Measurements from ENCODE around the gene MUC4. TPM values are rescaled to one million over a fixed set of nuclear protein-coding genes. Genes with fewer than 3 reads are reported as not detected.
A peak's percentile ranks its signal among the peaks of the same experiment; 100 is the strongest.
"Not testable (repeated sequence)": the region's sequence is repeated elsewhere in the genome, so short reads cannot be mapped to it uniquely, and the experiment has no call there.

MUC4 gene
- total and polyA plus RNA-seq, 2 donors from 2014 or later, result 0.19 TPM; not detected in 1

DNA sequence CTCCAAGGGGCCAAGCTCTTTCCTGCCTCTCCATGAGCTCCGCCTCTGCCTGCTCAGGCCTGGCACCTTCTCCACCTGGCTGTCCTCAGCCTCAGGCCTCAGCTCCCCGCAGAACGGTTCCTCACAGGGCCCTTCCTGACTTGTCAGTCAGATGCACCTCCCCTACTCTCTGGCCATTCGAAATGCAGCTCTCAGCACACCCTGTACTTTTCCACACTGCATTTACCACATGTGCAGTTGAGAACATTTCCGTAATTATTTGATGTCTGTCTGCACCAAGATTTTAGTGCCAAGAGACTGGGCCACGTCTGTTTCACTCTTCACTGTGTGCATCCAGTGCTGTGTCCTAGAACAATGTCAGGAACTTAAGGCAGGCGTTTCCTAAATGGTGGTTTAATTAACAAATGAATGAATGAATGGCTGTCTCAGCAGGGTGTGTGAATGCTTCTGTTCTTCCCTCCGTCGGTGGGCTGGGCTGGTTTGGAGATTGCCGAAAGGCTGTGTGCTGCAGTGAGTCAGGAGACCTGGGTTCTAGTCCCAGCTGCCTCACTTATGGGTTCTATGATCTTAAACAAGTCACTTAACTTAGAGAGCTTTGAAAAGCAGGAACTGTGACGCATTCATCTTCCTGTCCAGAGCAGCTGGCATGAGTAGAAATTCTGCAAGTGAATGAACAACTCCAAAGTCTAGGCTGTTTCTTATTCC lies 5.4 kb downstream of the MUC4 start:
- Histone ChIP-seq H3K4me1 (ENCODE audit: control insufficient read depth in 2 of 3, insufficient read depth in 2 of 3, low read depth in 1 of 3, low read length in 3 of 3) (peaks cover 0 to 7% (median 0%) of the 10 kb centered on the region in 3 donors), H3K9me3 (ENCODE audit: control insufficient read depth in 2 of 3, insufficient read depth in 1 of 3, low read length in 3 of 3) (no peaks in the 10 kb centered on the region), H3K27me3 (ENCODE audit: control insufficient read depth, insufficient read depth, low read length) (peaks cover 8% of the 10 kb centered on the region), H3K4me3 (ENCODE audit: low read length in 3 of 3) (no peak overlapping the region), H3K27ac (ENCODE audit: low read depth in 2 of 2, low read length in 2 of 2) (no peak overlapping the region), H3K36me3 (ENCODE audit: control insufficient read depth in 2 of 3, insufficient read depth in 3 of 3, low read length in 3 of 3) (no peaks in the 10 kb centered on the region), H3K9ac (ENCODE audit: low read length in 3 of 3) (no peak overlapping the region)
- FAIRE-seq (no peak), DNase-seq (peak in 1 of 5 donors; percentile 33)
- intact Hi-C loops (cut with DNase I), result no loop called here
- TF ChIP-seq CTCF (IDR thresholded peaks at IDR 0.05; ENCODE audit: borderline replicate concordance, extremely low read depth, insufficient read depth), result no peak

GRCh38 chr3:195805588-195805987 lies 6.1 kb downstream of the MUC4 start:
- H3K9ac ChIP-seq (ENCODE audit: low read length in 3 of 3); H3K4me1 ChIP-seq (ENCODE audit: control insufficient read depth in 2 of 3, insufficient read depth in 2 of 3, low read depth in 1 of 3, low read length in 3 of 3); H3K27me3 ChIP-seq (ENCODE audit: control insufficient read depth, insufficient read depth, low read length); H3K4me3 ChIP-seq (ENCODE audit: low read length in 3 of 3); FAIRE-seq; H3K27ac ChIP-seq (ENCODE audit: low read depth in 2 of 2, low read length in 2 of 2); intact Hi-C loops (cut with DNase I); H3K9me3 ChIP-seq (ENCODE audit: control insufficient read depth in 2 of 3, insufficient read depth in 1 of 3, low read length in 3 of 3); H3K36me3 ChIP-seq (ENCODE audit: control insufficient read depth in 2 of 3, insufficient read depth in 3 of 3, low read length in 3 of 3): not testable (repeated sequence)
- peak in 1 of 5 donors; percentile 9 for DNase-seq

GRCh38 chr3:195805181-195805580 lies 6.5 kb downstream of the MUC4 start:
- no peak overlapping the region for H3K4me3 ChIP-seq (ENCODE audit: low read length in 3 of 3)
- FAIRE-seq (no peak), DNase-seq (peak in 2 of 5 donors; percentile 20 to 24)
- peaks cover 0 to 7% (median 0%) of the 10 kb centered on the region in 3 donors for H3K4me1 ChIP-seq (ENCODE audit: control insufficient read depth in 2 of 3, insufficient read depth in 2 of 3, low read depth in 1 of 3, low read length in 3 of 3)
- no peaks in the 10 kb centered on the region for H3K9me3 ChIP-seq (ENCODE audit: control insufficient read depth in 2 of 3, insufficient read depth in 1 of 3, low read length in 3 of 3)
- intact Hi-C loops (cut with DNase I), result no loop called here
- H3K27ac ChIP-seq (ENCODE audit: low read depth in 2 of 2, low read length in 2 of 2), result no peak overlapping the region
- H3K36me3 ChIP-seq (ENCODE audit: control insufficient read depth in 2 of 3, insufficient read depth in 3 of 3, low read length in 3 of 3), result no peaks in the 10 kb centered on the region
- no peak overlapping the region for H3K9ac ChIP-seq (ENCODE audit: low read length in 3 of 3)
- TF ChIP-seq CTCF (IDR thresholded peaks at IDR 0.05; ENCODE audit: borderline replicate concordance, extremely low read depth, insufficient read depth), result no peak
- peaks cover 5% of the 10 kb centered on the region for H3K27me3 ChIP-seq (ENCODE audit: control insufficient read depth, insufficient read depth, low read length)

DNA sequence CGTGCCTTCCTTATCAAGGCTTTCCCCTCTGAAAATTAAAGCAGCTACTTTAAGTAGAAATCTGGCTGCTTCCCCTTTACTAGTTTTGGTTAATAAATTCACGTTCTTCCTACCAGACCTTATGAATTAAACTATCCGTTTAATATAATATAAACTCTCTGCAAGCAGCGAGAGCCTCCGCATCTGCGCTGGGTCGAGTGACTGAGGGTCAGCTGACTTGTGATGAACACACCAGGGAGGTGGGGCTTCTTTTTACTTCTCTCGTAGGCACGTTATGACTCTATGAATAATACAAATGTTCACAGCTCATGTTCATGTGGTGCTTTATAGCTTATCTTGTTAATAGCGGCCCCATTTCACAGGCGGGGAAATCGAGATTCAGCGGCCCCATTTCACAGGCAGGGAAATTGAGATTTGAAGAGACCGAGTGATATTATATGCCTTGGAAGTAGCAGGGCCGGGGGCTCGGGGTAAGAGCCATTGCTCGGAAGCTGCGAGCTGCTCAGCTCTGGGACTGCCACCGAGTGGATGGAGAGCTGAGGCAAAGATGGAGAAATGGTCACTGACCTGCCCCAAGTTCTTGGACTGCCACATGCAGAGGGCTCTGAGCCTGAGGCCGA lies 8.3 kb downstream of the MUC4 start:
- no peak for TF ChIP-seq CTCF (IDR thresholded peaks at IDR 0.05; ENCODE audit: borderline replicate concordance, extremely low read depth, insufficient read depth)
- H3K27me3 ChIP-seq (ENCODE audit: control insufficient read depth, insufficient read depth, low read length), result peaks cover 5% of the 10 kb centered on the region
- no peaks in the 10 kb centered on the region for H3K9me3 ChIP-seq (ENCODE audit: control insufficient read depth in 2 of 3, insufficient read depth in 1 of 3, low read length in 3 of 3)
- no peak overlapping the region for H3K27ac ChIP-seq (ENCODE audit: low read depth in 2 of 2, low read length in 2 of 2)
- H3K4me3 ChIP-seq (ENCODE audit: low read length in 3 of 3), result peak overlapping the region in 1 of 3 donors; percentile 18
- FAIRE-seq (no peak), DNase-seq (no peak)
- peaks cover 0 to 7% (median 0%) of the 10 kb centered on the region in 3 donors for H3K4me1 ChIP-seq (ENCODE audit: control insufficient read depth in 2 of 3, insufficient read depth in 2 of 3, low read depth in 1 of 3, low read length in 3 of 3)
- H3K9ac ChIP-seq (ENCODE audit: low read length in 3 of 3), result no peak overlapping the region
- intact Hi-C loops (cut with DNase I), result no loop called here
- H3K36me3 ChIP-seq (ENCODE audit: control insufficient read depth in 2 of 3, insufficient read depth in 3 of 3, low read length in 3 of 3), result no peaks in the 10 kb centered on the region
